Neural cell (in vitro differentiated cells): ENCODE data around the gene SLC22A23. TPM values are rescaled to one million over a fixed set of nuclear protein-coding genes. Genes with fewer than 3 reads are reported as not detected.

Source experiments
- H2AFZ ChIP-seq: fragments of 200-600, 300-800 bp; sonication (generic), shearing (Covaris generic); 2 replicates; pipeline ENCODE4 v1.6.0; 2014; ENCODE audit warnings: low read depth, mild to moderate bottlenecking, antibody characterized with exemption, low read length, moderate library complexity
- H3F3A ChIP-seq: fragments of 200-600 bp; shearing (Covaris generic); 2 replicates; pipeline ENCODE4 v1.6.1; 2016; ENCODE audit warnings: mild to moderate bottlenecking, moderate library complexity, mixed read lengths, antibody characterized with exemption, low read length; ENCODE audit not compliant: insufficient read depth, poor library complexity, severe bottlenecking
- H3K27ac ChIP-seq: fragments of 200-600, 300-800 bp; sonication (generic), shearing (Covaris generic); 2 replicates; pipeline ENCODE4 v1.5.1; 2014; ENCODE audit warnings: mild to moderate bottlenecking, low read length, moderate library complexity
- H3K27me3 ChIP-seq: fragments of 300-800, 200-600 bp; sonication (generic), shearing (Covaris generic); 2 replicates; pipeline ENCODE4 v1.6.0; 2014; ENCODE audit warnings: mild to moderate bottlenecking, low read depth, low read length, moderate library complexity; ENCODE audit not compliant: insufficient read depth
- H3K36me3 ChIP-seq: fragments of 300-800, 200-600 bp; sonication (generic), shearing (Covaris generic); 2 replicates; pipeline ENCODE4 v1.5.1; 2014; ENCODE audit warnings: mild to moderate bottlenecking, antibody characterized with exemption, low read length, moderate library complexity; ENCODE audit not compliant: insufficient read depth
- H3K4me2 ChIP-seq: fragments of 300-800, 200-600 bp; sonication (generic), shearing (Covaris generic); 2 replicates; pipeline ENCODE4 v1.6.0; 2014; ENCODE audit warnings: mild to moderate bottlenecking, low read length
- H3K4me3 ChIP-seq: fragments of 300-800, 200-600 bp; sonication (generic), shearing (Covaris generic); 2 replicates; pipeline ENCODE4 v1.5.1; 2014; ENCODE audit warnings: mild to moderate bottlenecking, low read length, moderate library complexity
- H3K79me2 ChIP-seq: fragments of 200-600 bp; shearing (Covaris generic); replicated peaks from 2 replicates; pipeline ENCODE4 v1.6.0; 2014; ENCODE audit warnings: mild to moderate bottlenecking, low read length, moderate library complexity; ENCODE audit not compliant: insufficient read depth
- H3K9ac ChIP-seq: fragments of 300-800, 200-600 bp; sonication (generic), shearing (Covaris generic); 2 replicates; pipeline ENCODE4 v1.6.1; 2016; ENCODE audit warnings: mild to moderate bottlenecking, low read length, mixed read lengths
- H3K9me2 ChIP-seq: fragments of 200-600 bp; shearing (Covaris generic); 2 replicates; pipeline ENCODE4 v1.6.1; 2016; ENCODE audit warnings: mild to moderate bottlenecking, low read length, mixed read lengths; ENCODE audit not compliant: insufficient read depth
- H3K9me3 ChIP-seq: fragments of 200-600, 300-800 bp; sonication (generic), shearing (Covaris generic); 2 replicates; pipeline ENCODE4 v1.6.1; 2016; ENCODE audit warnings: mild to moderate bottlenecking, mixed run types, low read length, moderate library complexity, mixed read lengths
- H4K20me1 ChIP-seq: fragments of 200-600 bp; shearing (Covaris generic); 2 replicates; pipeline ENCODE4 v1.6.1; 2016; ENCODE audit warnings: mild to moderate bottlenecking, mixed run types; ENCODE audit not compliant: insufficient read depth
- EP300 ChIP-seq: fragments of 450-650 bp; conservative IDR thresholded peaks from 2 replicates; pipeline ENCODE4 v1.6.1; 2014; ENCODE audit warnings: antibody characterized with exemption, mild to moderate bottlenecking, moderate library complexity; ENCODE audit not compliant: poor library complexity, severe bottlenecking
- EZH2 ChIP-seq: fragments of 200-600, 300-800 bp; shearing (Covaris generic), sonication (generic); IDR thresholded peaks from 2 replicates; pipeline ENCODE4 v1.6.1; 2014; ENCODE audit warnings: antibody characterized with exemption, low read length, borderline replicate concordance, mild to moderate bottlenecking; ENCODE audit not compliant: insufficient read depth, poor library complexity, severe bottlenecking
- MXI1 ChIP-seq: fragments of 450-650 bp; conservative IDR thresholded peaks from 2 replicates; pipeline ENCODE4 v1.6.1; 2014; ENCODE audit warnings: antibody characterized with exemption, mild to moderate bottlenecking; ENCODE audit not compliant: poor library complexity, severe bottlenecking
- POLR2AphosphoS5 ChIP-seq: IDR thresholded peaks from 2 replicates; pipeline ENCODE4 v1.6.1; 2012
- RAD21 ChIP-seq: fragments of 450-650 bp; conservative IDR thresholded peaks from 2 replicates; pipeline ENCODE4 v1.6.1; 2014; ENCODE audit warnings: antibody characterized with exemption, mild to moderate bottlenecking, moderate library complexity
- SMC3 ChIP-seq: fragments of 450-650 bp; conservative IDR thresholded peaks from 2 replicates; pipeline ENCODE4 v1.6.1; 2014; ENCODE audit warnings: antibody characterized with exemption, mild to moderate bottlenecking, moderate library complexity; ENCODE audit not compliant: poor library complexity
- TAF1 ChIP-seq: IDR thresholded peaks from 2 replicates; pipeline ENCODE4 v1.6.1; 2012; ENCODE audit warnings: low read depth
- polyA plus RNA-seq: library from polyadenylated mRNA; depleted of rRNA; stranded (reverse); fragments of >200 nt; gene quantifications from 2 replicates; pipeline ENCODE4 v1.2.3, GENCODE V29; 2014
- TF ChIP-seq, protein P1 (sequence below): IDR thresholded peaks from 2 replicates; pipeline ENCODE4 v1.6.1; 2012; ENCODE audit warnings: borderline replicate concordance
- TF ChIP-seq, protein P2 (sequence below): fragments of 450-650 bp; IDR thresholded peaks from 2 replicates; pipeline ENCODE4 v1.5.1; 2014; ENCODE audit warnings: antibody characterized with exemption, mild to moderate bottlenecking, moderate library complexity; ENCODE audit not compliant: poor library complexity, severe bottlenecking

SLC22A23 gene
- polyA plus RNA-seq, 1 donor from 2014 or later = 8.8 TPM

DNA sequence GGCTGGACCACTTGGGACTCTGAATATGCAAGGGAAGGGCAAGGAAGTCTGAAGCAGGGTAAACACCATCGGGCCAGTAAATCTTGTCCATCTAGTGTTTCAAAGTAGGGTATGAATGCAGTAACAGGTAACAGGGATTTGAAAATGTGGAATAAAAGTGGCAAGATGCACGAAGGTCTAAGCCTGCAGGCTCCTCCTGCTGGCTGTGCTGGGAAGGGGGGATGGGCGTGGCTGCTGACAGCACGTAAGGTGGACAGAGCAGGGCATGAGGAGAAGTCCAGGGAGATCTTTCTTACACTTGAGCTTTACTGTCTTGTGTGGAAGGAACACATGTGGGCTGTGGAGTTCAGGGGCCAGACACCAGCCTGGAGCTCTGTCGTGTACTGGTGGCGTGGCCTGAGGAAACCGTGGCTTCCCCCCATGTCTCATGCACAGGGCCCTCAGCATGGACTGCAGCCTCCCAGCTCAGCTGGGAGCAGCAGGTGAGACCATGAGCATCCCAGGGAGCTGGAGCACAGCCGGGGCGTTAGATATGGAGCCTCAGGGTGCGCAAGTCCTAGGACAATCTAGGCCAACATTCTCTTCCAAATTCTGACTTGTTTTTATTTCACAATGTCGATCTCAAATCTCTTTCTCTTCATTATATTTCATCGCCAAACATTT is 84.5 kb downstream of the SLC22A23 start:
- no peak overlapping the region for H3K27ac ChIP-seq

DNA sequence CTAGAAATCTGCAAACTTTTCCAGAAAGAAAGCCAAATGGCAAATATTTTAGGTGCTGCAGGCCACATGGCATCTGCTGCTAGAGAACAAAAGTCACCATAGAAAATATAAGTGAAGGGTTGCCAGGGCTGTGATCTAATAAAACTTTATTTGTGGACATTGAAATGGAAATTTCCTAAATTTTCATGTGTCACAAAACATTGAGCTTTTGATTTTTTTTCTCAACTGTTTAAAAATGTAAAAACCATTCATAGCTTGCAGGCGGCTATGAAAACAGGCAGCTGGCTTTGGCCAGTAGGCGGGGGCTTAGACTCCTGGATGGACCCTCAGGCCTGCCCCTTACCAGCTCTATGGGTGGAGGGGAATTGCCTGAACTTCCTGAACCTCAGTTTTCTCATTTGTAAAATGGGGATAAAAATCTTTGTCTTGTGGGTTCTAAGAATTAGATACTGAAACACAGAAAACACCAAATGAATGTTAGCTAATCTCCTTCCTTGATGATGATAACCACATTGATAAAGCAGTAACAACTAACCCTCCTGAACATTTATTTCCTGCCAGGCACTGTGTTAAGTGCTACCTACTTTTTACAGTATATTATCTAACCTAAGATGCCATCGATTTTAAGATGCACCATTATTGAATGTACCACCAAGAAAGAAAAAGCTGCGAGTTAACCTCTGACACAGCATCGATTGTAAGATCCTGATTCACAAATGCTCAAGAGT is 85.5 kb downstream of the SLC22A23 start:
- H3K27me3 ChIP-seq = no peaks in the 10 kb centered on the region
- no peak overlapping the region for H2AFZ ChIP-seq
- H3F3A ChIP-seq = no peaks in the 10 kb centered on the region
- no peak overlapping the region for H3K27ac ChIP-seq
- no peaks in the 10 kb centered on the region for H3K9me2 ChIP-seq
- H3K36me3 ChIP-seq = no peaks in the 10 kb centered on the region
- H3K79me2 ChIP-seq = no peaks in the 10 kb centered on the region
- TF ChIP-seq TAF1 (no peak), POLR2AphosphoS5 (no peak), MXI1 (no peak), RAD21 (no peak), EZH2 (no peak)
- TF ChIP-seq, protein P1, sequence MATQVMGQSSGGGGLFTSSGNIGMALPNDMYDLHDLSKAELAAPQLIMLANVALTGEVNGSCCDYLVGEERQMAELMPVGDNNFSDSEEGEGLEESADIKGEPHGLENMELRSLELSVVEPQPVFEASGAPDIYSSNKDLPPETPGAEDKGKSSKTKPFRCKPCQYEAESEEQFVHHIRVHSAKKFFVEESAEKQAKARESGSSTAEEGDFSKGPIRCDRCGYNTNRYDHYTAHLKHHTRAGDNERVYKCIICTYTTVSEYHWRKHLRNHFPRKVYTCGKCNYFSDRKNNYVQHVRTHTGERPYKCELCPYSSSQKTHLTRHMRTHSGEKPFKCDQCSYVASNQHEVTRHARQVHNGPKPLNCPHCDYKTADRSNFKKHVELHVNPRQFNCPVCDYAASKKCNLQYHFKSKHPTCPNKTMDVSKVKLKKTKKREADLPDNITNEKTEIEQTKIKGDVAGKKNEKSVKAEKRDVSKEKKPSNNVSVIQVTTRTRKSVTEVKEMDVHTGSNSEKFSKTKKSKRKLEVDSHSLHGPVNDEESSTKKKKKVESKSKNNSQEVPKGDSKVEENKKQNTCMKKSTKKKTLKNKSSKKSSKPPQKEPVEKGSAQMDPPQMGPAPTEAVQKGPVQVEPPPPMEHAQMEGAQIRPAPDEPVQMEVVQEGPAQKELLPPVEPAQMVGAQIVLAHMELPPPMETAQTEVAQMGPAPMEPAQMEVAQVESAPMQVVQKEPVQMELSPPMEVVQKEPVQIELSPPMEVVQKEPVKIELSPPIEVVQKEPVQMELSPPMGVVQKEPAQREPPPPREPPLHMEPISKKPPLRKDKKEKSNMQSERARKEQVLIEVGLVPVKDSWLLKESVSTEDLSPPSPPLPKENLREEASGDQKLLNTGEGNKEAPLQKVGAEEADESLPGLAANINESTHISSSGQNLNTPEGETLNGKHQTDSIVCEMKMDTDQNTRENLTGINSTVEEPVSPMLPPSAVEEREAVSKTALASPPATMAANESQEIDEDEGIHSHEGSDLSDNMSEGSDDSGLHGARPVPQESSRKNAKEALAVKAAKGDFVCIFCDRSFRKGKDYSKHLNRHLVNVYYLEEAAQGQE = no peak
- H4K20me1 ChIP-seq = no peaks in the 10 kb centered on the region
- no peak overlapping the region for H3K4me2 ChIP-seq
- no peak overlapping the region for H3K9ac ChIP-seq
- H3K4me3 ChIP-seq = no peak overlapping the region
- no peaks in the 10 kb centered on the region for H3K9me3 ChIP-seq

More for the DNA sequence above, 84.5 kb downstream of the SLC22A23 start:
- no peaks in the 10 kb centered on the region for H4K20me1 ChIP-seq
- no peaks in the 10 kb centered on the region for H3K27me3 ChIP-seq
- H3K9me2 ChIP-seq = no peaks in the 10 kb centered on the region
- H3K79me2 ChIP-seq = no peaks in the 10 kb centered on the region
- H3K9ac ChIP-seq = no peak overlapping the region
- no peaks in the 10 kb centered on the region for H3K36me3 ChIP-seq
- H3K4me3 ChIP-seq = no peak overlapping the region
- no peak overlapping the region for H3K4me2 ChIP-seq
- H3F3A ChIP-seq = no peaks in the 10 kb centered on the region
- TF ChIP-seq TAF1 (no peak), EZH2 (no peak), EP300 (no peak), RAD21 (no peak), POLR2AphosphoS5 (no peak), SMC3 (no peak)
- TF ChIP-seq, protein P2, sequence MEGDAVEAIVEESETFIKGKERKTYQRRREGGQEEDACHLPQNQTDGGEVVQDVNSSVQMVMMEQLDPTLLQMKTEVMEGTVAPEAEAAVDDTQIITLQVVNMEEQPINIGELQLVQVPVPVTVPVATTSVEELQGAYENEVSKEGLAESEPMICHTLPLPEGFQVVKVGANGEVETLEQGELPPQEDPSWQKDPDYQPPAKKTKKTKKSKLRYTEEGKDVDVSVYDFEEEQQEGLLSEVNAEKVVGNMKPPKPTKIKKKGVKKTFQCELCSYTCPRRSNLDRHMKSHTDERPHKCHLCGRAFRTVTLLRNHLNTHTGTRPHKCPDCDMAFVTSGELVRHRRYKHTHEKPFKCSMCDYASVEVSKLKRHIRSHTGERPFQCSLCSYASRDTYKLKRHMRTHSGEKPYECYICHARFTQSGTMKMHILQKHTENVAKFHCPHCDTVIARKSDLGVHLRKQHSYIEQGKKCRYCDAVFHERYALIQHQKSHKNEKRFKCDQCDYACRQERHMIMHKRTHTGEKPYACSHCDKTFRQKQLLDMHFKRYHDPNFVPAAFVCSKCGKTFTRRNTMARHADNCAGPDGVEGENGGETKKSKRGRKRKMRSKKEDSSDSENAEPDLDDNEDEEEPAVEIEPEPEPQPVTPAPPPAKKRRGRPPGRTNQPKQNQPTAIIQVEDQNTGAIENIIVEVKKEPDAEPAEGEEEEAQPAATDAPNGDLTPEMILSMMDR = no peak
- TF ChIP-seq, protein P1 = no peak
- H3K9me3 ChIP-seq = no peaks in the 10 kb centered on the region
- no peak overlapping the region for H2AFZ ChIP-seq
